ENCODE results near the gene LAMP5. TPM values are rescaled to one million over a fixed set of nuclear protein-coding genes. Genes with fewer than 3 reads are reported as not detected.

The LAMP5 gene
- total RNA-seq, 1 donor from 2014 or later: not detected

GRCh38 chr20:9571783-9572182 lies 57.4 kb downstream of the LAMP5 start:
- Mint-ChIP-seq H3K36me3 (ENCODE audit: unreplicated experiment) (no peaks in the 10 kb centered on the region), H3K27me3 (ENCODE audit: unreplicated experiment) (peaks cover 4% of the 10 kb centered on the region), H3K27ac (ENCODE audit: unreplicated experiment) (no peak overlapping the region), H3K9me3 (ENCODE audit: unreplicated experiment) (peaks cover 2% of the 10 kb centered on the region), H3K4me3 (ENCODE audit: unreplicated experiment) (no peak overlapping the region), H3K4me1 (ENCODE audit: low read depth, unreplicated experiment) (peaks cover 16% of the 10 kb centered on the region)
- TF ChIP-seq, protein P1, sequence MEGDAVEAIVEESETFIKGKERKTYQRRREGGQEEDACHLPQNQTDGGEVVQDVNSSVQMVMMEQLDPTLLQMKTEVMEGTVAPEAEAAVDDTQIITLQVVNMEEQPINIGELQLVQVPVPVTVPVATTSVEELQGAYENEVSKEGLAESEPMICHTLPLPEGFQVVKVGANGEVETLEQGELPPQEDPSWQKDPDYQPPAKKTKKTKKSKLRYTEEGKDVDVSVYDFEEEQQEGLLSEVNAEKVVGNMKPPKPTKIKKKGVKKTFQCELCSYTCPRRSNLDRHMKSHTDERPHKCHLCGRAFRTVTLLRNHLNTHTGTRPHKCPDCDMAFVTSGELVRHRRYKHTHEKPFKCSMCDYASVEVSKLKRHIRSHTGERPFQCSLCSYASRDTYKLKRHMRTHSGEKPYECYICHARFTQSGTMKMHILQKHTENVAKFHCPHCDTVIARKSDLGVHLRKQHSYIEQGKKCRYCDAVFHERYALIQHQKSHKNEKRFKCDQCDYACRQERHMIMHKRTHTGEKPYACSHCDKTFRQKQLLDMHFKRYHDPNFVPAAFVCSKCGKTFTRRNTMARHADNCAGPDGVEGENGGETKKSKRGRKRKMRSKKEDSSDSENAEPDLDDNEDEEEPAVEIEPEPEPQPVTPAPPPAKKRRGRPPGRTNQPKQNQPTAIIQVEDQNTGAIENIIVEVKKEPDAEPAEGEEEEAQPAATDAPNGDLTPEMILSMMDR (IDR thresholded peaks at IDR 0.05; ENCODE audit: partially characterized antibody, unreplicated experiment): no peak
- no peak for DNase-seq

DNA sequence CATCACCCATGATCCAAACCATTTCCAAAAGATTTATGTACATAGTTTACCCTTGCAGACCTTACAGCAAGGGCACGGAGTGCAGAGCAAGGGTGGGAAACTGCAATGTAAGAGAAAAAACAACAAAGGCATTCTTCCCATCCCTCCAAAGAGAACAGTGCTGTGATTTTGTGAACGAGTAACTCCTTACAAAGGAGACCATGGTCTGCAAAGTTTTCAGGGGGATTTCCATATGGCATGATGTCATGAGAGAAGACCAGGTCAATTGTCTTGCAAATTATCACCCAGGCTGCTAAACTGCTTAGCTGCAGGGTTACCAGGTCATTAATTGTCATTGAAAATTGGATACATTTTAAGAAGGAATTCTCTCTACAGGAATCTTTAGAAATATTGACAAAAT lies 58.3 kb downstream of the LAMP5 start:
- DNase-seq: no peak
- no peak overlapping the region for H3K27ac Mint-ChIP-seq (ENCODE audit: unreplicated experiment)
- H3K27me3 Mint-ChIP-seq (ENCODE audit: unreplicated experiment): peaks cover 4% of the 10 kb centered on the region
- no peaks in the 10 kb centered on the region for H3K36me3 Mint-ChIP-seq (ENCODE audit: unreplicated experiment)
- H3K9me3 Mint-ChIP-seq (ENCODE audit: unreplicated experiment): peaks cover 2% of the 10 kb centered on the region
- H3K4me1 Mint-ChIP-seq (ENCODE audit: low read depth, unreplicated experiment): peaks cover 16% of the 10 kb centered on the region
- H3K4me3 Mint-ChIP-seq (ENCODE audit: unreplicated experiment): no peak overlapping the region
- TF ChIP-seq, protein P1 (IDR thresholded peaks at IDR 0.05; ENCODE audit: partially characterized antibody, unreplicated experiment): no peak

DNA sequence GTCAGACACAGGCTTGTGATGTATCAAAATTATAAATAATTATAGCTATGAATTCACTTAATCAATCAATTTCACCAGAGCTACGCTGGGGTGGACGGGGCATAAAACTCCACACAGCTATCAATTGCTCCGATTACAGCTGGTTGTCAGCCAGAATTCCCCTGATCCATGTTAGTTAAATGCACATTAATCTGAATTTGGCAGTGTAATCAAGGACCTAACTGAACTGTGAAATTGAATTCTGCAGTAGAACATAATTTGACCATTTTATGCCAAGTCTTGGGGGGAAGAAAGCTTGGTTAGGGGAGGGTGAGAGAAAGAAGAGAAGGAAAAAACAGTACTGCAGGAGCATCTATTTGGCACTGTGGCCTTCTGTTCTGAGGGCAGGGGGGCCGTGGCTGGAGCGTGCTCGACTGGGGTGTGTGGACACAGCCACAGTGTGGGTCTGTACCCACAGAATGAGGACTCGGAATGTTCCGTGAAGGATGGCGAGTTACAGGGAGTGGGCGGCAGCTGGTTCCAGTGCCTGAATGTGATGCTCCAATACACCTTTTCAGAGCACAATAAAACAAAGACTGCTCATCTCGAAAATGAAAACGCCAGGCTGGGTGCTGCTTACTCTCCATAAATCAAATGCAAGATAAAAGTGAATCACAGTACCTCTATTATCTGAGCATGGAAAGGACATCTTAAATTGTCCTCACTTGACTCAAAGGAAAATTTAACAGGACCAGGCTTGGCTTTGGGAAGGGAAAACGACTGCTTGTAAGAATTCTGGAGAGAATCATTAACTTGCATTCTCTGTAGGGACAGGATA lies 59.2 kb downstream of the LAMP5 start:
- H3K4me1 Mint-ChIP-seq (ENCODE audit: low read depth, unreplicated experiment): peaks cover 16% of the 10 kb centered on the region
- H3K27me3 Mint-ChIP-seq (ENCODE audit: unreplicated experiment): no peaks in the 10 kb centered on the region
- peaks cover 2% of the 10 kb centered on the region for H3K9me3 Mint-ChIP-seq (ENCODE audit: unreplicated experiment)
- DNase-seq: no peak
- TF ChIP-seq, protein P1 (IDR thresholded peaks at IDR 0.05; ENCODE audit: partially characterized antibody, unreplicated experiment): no peak
- H3K27ac Mint-ChIP-seq (ENCODE audit: unreplicated experiment): no peak overlapping the region
- H3K36me3 Mint-ChIP-seq (ENCODE audit: unreplicated experiment): no peaks in the 10 kb centered on the region
- H3K4me3 Mint-ChIP-seq (ENCODE audit: unreplicated experiment): no peak overlapping the region

- H3K4me3 Mint-ChIP-seq (ENCODE audit: unreplicated experiment): no peak overlapping the region
- no peak for DNase-seq
- H3K4me1 Mint-ChIP-seq (ENCODE audit: low read depth, unreplicated experiment): peaks cover 16% of the 10 kb centered on the region
- no peaks in the 10 kb centered on the region for H3K36me3 Mint-ChIP-seq (ENCODE audit: unreplicated experiment)
- TF ChIP-seq, protein P1 (IDR thresholded peaks at IDR 0.05; ENCODE audit: partially characterized antibody, unreplicated experiment): no peak
- H3K27me3 Mint-ChIP-seq (ENCODE audit: unreplicated experiment): no peaks in the 10 kb centered on the region
- peaks cover 2% of the 10 kb centered on the region for H3K9me3 Mint-ChIP-seq (ENCODE audit: unreplicated experiment)
- H3K27ac Mint-ChIP-seq (ENCODE audit: unreplicated experiment): no peak overlapping the region
Measured at GRCh38 chr20:9574181-9574580, 59.8 kb downstream of the LAMP5 start.

DNA sequence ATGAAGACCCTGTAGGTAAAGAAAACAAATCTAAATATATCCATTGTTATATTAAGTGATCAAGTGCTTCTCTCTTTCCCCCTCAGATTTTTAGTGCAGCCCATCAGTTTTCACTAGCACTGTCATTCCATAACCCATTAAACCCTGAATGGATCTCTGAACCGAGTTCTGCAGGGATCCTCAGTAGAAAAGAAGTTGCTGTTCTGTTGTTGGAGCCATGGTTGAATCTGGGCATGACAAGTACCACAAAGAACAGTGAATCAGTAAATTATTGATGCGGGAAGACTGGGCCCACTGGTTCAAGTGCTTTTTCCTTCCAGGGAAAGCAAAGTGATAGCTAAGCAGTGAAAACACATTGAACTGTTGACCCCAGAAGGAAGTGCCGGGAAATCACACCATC lies 60.4 kb downstream of the LAMP5 start:
- Mint-ChIP-seq H3K4me1 (ENCODE audit: low read depth, unreplicated experiment) (peaks cover 16% of the 10 kb centered on the region), H3K4me3 (ENCODE audit: unreplicated experiment) (no peak overlapping the region), H3K27ac (ENCODE audit: unreplicated experiment) (no peak overlapping the region), H3K36me3 (ENCODE audit: unreplicated experiment) (no peaks in the 10 kb centered on the region), H3K9me3 (ENCODE audit: unreplicated experiment) (no peaks in the 10 kb centered on the region), H3K27me3 (ENCODE audit: unreplicated experiment) (no peaks in the 10 kb centered on the region)
- DNase-seq: no peak
- TF ChIP-seq, protein P1 (IDR thresholded peaks at IDR 0.05; ENCODE audit: partially characterized antibody, unreplicated experiment): no peak
